ENCODE measurements around the gene DOK5. TPM values are rescaled to one million over a fixed set of nuclear protein-coding genes. Genes with fewer than 3 reads are reported as not detected.

DOK5 gene
- 10 to 100 TPM in 1 of 2 donors, 1 to 10 TPM in 1; 5.2 to 15.3 TPM for total RNA-seq

DNA sequence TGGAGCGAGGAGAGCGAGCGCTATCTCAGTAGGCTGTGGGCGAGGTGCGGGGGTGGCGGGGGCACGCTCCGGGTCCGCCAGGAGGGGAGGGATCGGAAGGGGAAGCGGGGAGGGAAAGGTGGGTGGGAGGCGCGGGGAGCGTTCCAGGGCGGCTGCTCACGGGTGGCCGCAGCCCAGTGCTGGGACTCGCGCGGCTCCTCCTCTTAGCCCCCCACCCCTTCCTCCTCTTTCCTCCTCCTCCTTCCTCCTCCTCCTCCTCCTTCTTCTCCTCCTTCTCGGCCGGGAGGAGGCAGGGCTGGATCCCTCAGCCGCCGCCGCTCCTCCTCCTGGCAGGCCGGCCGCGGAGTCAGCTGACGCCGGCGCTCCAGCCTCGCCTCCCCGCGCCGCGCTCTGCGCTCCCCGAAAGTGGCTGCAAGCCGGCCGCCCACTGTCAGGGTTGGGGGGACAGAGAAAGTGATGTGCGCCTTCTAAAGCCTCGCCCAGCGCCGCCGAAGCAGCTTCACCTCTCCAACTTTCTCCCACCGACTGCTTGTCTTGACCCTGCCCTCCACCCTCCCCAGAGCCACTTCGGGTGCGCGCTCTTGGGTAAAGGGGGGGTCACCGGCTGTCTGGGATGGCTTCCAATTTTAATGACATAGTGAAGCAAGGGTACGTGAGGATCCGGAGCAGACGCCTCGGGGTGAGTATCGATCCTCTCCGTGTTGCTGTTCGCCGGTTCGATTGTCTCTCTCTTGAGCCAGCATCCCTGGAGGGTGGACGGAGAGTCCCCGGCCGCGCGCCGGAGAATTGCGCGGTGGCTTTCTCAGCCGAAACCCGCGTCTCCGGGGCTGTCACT, at the start of gene DOK5:
Gene DOK5 (plus strand): TSS at position 260 of the 835 bp plus-strand sequence. CDS start 354 bp downstream, at position 614.

Measured in melanocyte of skin (primary cell).